ENCODE results near the gene ZNF511.

Gene ZNF511

GRCh38 chr10:133274751-133275683 is 33.7 kb upstream of the ZNF511 start:
- DNase-seq: peak; percentile 87

- peak; percentile 44 for DNase-seq
Measured at GRCh38 chr10:133275684-133276092, 33.0 kb upstream of the ZNF511 start.

- DNase-seq: no peak
Measured at GRCh38 chr10:133276100-133276434, 32.6 kb upstream of the ZNF511 start.

GRCh38 chr10:133276435-133277201 is 32.1 kb upstream of the ZNF511 start, which contains the start of gene ADAM8:
TSS of gene ADAM8 (minus strand) at chr10:133276868. CDS start at chr10:133276817, 51 bp downstream.
- DNase-seq: peak; percentile 61

GRCh38 chr10:133277277-133277992 is 31.3 kb upstream of the ZNF511 start:
- no peak for DNase-seq

GRCh38 chr10:133277993-133278576 is 30.6 kb upstream of the ZNF511 start:
- no peak for DNase-seq

- peak; percentile 51 for DNase-seq
Measured at GRCh38 chr10:133278577-133279265, 30.0 kb upstream of the ZNF511 start.

GRCh38 chr10:133279326-133280226 is 29.1 kb upstream of the ZNF511 start:
- DNase-seq: no peak

GRCh38 chr10:133280391-133281059 is 28.2 kb upstream of the ZNF511 start:
- DNase-seq: no peak

GRCh38 chr10:133281084-133281483 is 27.6 kb upstream of the ZNF511 start:
- no peak for DNase-seq

- DNase-seq: no peak
Measured at GRCh38 chr10:133281628-133282372, 26.9 kb upstream of the ZNF511 start.

- no peak for DNase-seq
Measured at GRCh38 chr10:133282846-133283390, 25.8 kb upstream of the ZNF511 start.

- no peak for DNase-seq
Measured at GRCh38 chr10:133283931-133284330, 24.8 kb upstream of the ZNF511 start.

GRCh38 chr10:133285217-133285616 is 23.5 kb upstream of the ZNF511 start:
- DNase-seq: no peak

- no peak for DNase-seq
Measured at GRCh38 chr10:133286366-133286765, 22.3 kb upstream of the ZNF511 start.

- DNase-seq: no peak
Measured at GRCh38 chr10:133287832-133288500, 20.7 kb upstream of the ZNF511 start.

- no peak for DNase-seq
Measured at GRCh38 chr10:133289761-133290160, 19.0 kb upstream of the ZNF511 start.

- DNase-seq: no peak
Measured at GRCh38 chr10:133292919-133293809, 15.6 kb upstream of the ZNF511 start.

All from stimulated activated CD4-positive, alpha-beta T cell treated with anti-CD3 and anti-CD28 coated beads, Interleukin-4, amount 100 ng/mL, for 24 hours (primary cell).